CD4-positive, alpha-beta T cell (primary cell): Measurements from ENCODE around the gene DENND4A. TPM values are rescaled to one million over a fixed set of nuclear protein-coding genes. Genes with fewer than 3 reads are reported as not detected.

Experiments used
- ATAC-seq: fragments of 200-7000 bp; cut with Tn5 transposase; one replicate; pipeline ENCODE4 v1.10.0; 2022; ENCODE audit warnings: mild to moderate bottlenecking; ENCODE audit not compliant: poor library complexity
- CTCF ChIA-PET: fragments of 350-600 bp; sonication (Branson Sonifier 250); formaldehyde crosslinking; loops from one replicate; lab custom pipeline; 2021; ENCODE audit warnings: antibody characterized with exemption, inconsistent platforms; lab: Charles Lee
- POLR2A ChIA-PET: fragments of 350-600 bp; sonication (Branson Sonifier 250); formaldehyde crosslinking; loops from one replicate; lab custom pipeline; 2021; ENCODE audit warnings: antibody characterized with exemption, inconsistent platforms; lab: Charles Lee
- DNase-seq, 14 experiments: peaks; one replicate each; pipeline ENCODE4 v3.0.0-alpha.2; 2013 to 2020; ENCODE audit warnings: mixed read lengths in 2 of 14
- H3K27ac ChIP-seq, 2 donors: one replicate each; pipeline versions ENCODE4 v1.5.1 to v1.7.0; 2013; ENCODE audit warnings: low read length in 2 of 2, low read depth in 1 of 2, mild to moderate bottlenecking in 1 of 2
- H3K27me3 ChIP-seq, 2 experiments: 1 replicate in 1 of 2; 2 replicates in 1 of 2; pipeline versions ENCODE4 v1.6.1 to v1.7.0; 2013; ENCODE audit warnings: low read length in 2 of 2, control low read depth in 1 of 2, mild to moderate bottlenecking in 1 of 2, moderate library complexity in 1 of 2; ENCODE audit not compliant: insufficient read depth in 2 of 2, control insufficient read depth in 1 of 2
- H3K36me3 ChIP-seq: one replicate; pipeline ENCODE4 v1.6.1; 2013; ENCODE audit warnings: low read length, control low read depth; ENCODE audit not compliant: insufficient read depth
- H3K4me1 ChIP-seq: one replicate; pipeline ENCODE4 v1.6.1; 2013; ENCODE audit warnings: low read length, control low read depth; ENCODE audit not compliant: insufficient read depth
- H3K4me3 ChIP-seq: one replicate; pipeline ENCODE4 v1.5.1; 2013; ENCODE audit warnings: mild to moderate bottlenecking, low read length, moderate library complexity
- H3K9me3 ChIP-seq, 2 experiments: 1 replicate in 1 of 2; 2 replicates in 1 of 2; pipeline versions ENCODE4 v1.6.1 to v1.7.0; 2013; ENCODE audit warnings: low read length in 2 of 2, mild to moderate bottlenecking in 2 of 2, control low read depth in 1 of 2, moderate library complexity in 1 of 2; ENCODE audit not compliant: control insufficient read depth in 1 of 2, insufficient read depth in 1 of 2
- H3K27ac Mint-ChIP-seq: one replicate; pipeline ENCODE4 v1.8.0; 2020; ENCODE audit warnings: mixed read lengths
- H3K27me3 Mint-ChIP-seq: one replicate; pipeline ENCODE4 v1.8.0; 2021; ENCODE audit warnings: mixed read lengths
- H3K36me3 Mint-ChIP-seq: one replicate; pipeline ENCODE4 v1.8.0; 2021; ENCODE audit warnings: low read depth, mixed read lengths
- H3K4me1 Mint-ChIP-seq: one replicate; pipeline ENCODE4 v1.8.0; 2021; ENCODE audit warnings: low read depth, mixed read lengths
- H3K4me3 Mint-ChIP-seq: one replicate; pipeline ENCODE4 v1.8.0; 2020; ENCODE audit warnings: mild to moderate bottlenecking, mixed read lengths
- H3K9me3 Mint-ChIP-seq: one replicate; pipeline ENCODE4 v1.8.0; 2020; ENCODE audit warnings: mixed read lengths
- CTCF ChIP-seq: fragments of 200-600 bp; IDR thresholded peaks from one replicate; pipeline ENCODE4 v1.8.0; 2022; ENCODE audit warnings: antibody characterized with exemption, mild to moderate bottlenecking
- intact Hi-C, 2 experiments: fragments of 100-400 bp; cut with DNase I in 1 of 2; cut with micrococcal nuclease in 1 of 2; formaldehyde crosslinking; loops; one replicate each; pipeline versions ENCODE4 v1.15.1 to v1.9.0; 2023 to 2025; cut with DNase I, micrococcal nuclease
- total RNA-seq, 174 experiments: library from RNA in 2 of 174; stranded (reverse) in 2 of 174; gene quantifications; one replicate each; pipeline ENCODE4 v1.2.3 and lab custom pipeline; 2021 to 2026

The DENND4A gene
- total RNA-seq, 2 experiments from 2014 or later, result 64.1 to 69.6 TPM

- Histone ChIP-seq H3K36me3 (peaks cover 34% of the 10 kb centered on the region), H3K4me3 (no peak overlapping the region), H3K27ac (no peak overlapping the region), H3K4me1 (no peaks in the 10 kb centered on the region), H3K27me3 (no peaks in the 10 kb centered on the region), H3K9me3 (no peaks in the 10 kb centered on the region)
- no peaks in the 10 kb centered on the region for H3K9me3 Mint-ChIP-seq
- intact Hi-C loops, result no loop called here
- ChIA-PET POLR2A (interaction anchor here (1.7 kb wide), 1 partner anchor 138 kb away, joined by 5 read pairs; the partner anchor contains the start of gene RAB11A), CTCF (interaction anchor here (1.3 kb wide), 1 partner anchor 64 kb away, joined by 3 read pairs; no protein-coding TSS in a partner anchor)
- DNase-seq (no peak), ATAC-seq (no peak)
- H3K27ac Mint-ChIP-seq, result no peak overlapping the region
- H3K4me1 Mint-ChIP-seq, result no peaks in the 10 kb centered on the region
- H3K27me3 Mint-ChIP-seq, result no peaks in the 10 kb centered on the region
- TF ChIP-seq CTCF, result no peak
- H3K36me3 Mint-ChIP-seq, result peaks cover 77% of the 10 kb centered on the region
- no peak overlapping the region for H3K4me3 Mint-ChIP-seq
Measured at GRCh38 chr15:65731926-65732325, 60.2 kb downstream of the DENND4A start.

- H3K36me3 Mint-ChIP-seq, result peaks cover 77% of the 10 kb centered on the region
- no peaks in the 10 kb centered on the region for H3K4me1 Mint-ChIP-seq
- H3K27ac Mint-ChIP-seq, result no peak overlapping the region
- Histone ChIP-seq H3K9me3 (no peaks in the 10 kb centered on the region), H3K27ac (no peak overlapping the region), H3K4me3 (no peak overlapping the region), H3K4me1 (no peaks in the 10 kb centered on the region), H3K27me3 (no peaks in the 10 kb centered on the region), H3K36me3 (peaks cover 27% of the 10 kb centered on the region)
- intact Hi-C loops, result no loop called here
- no peak for DNase-seq
- no peaks in the 10 kb centered on the region for H3K9me3 Mint-ChIP-seq
- no peak for ATAC-seq
- ChIA-PET POLR2A (interaction anchor here (1.7 kb wide), 1 partner anchor 139 kb away, joined by 5 read pairs; the partner anchor contains the start of gene RAB11A), CTCF (no interaction called here)
- TF ChIP-seq CTCF, result no peak
- no peak overlapping the region for H3K4me3 Mint-ChIP-seq
- H3K27me3 Mint-ChIP-seq, result no peaks in the 10 kb centered on the region
Measured at GRCh38 chr15:65730549-65731172, 61.4 kb downstream of the DENND4A start.

GRCh38 chr15:65724464-65725215, 67.5 kb downstream of the DENND4A start:
- no peaks in the 10 kb centered on the region for H3K9me3 Mint-ChIP-seq
- ChIA-PET POLR2A (interaction anchor here (0.6 kb wide), 1 partner anchor 661 kb away, joined by 3 read pairs; no protein-coding TSS in a partner anchor), CTCF (no interaction called here)
- peaks cover 52% of the 10 kb centered on the region for H3K36me3 ChIP-seq
- ATAC-seq (no peak), DNase-seq (no peak)
- H3K4me3 ChIP-seq, result no peak overlapping the region
- no peaks in the 10 kb centered on the region for H3K27me3 Mint-ChIP-seq
- no peak overlapping the region for H3K27ac Mint-ChIP-seq
- no peaks in the 10 kb centered on the region for H3K4me1 Mint-ChIP-seq
- no peak overlapping the region for H3K27ac ChIP-seq
- TF ChIP-seq CTCF, result no peak
- H3K9me3 ChIP-seq, result no peaks in the 10 kb centered on the region
- H3K4me1 ChIP-seq, result no peaks in the 10 kb centered on the region
- H3K27me3 ChIP-seq, result no peaks in the 10 kb centered on the region
- H3K36me3 Mint-ChIP-seq, result peaks cover 77% of the 10 kb centered on the region
- no peak overlapping the region for H3K4me3 Mint-ChIP-seq
- intact Hi-C loops, result no loop called here
